Astrocyte (in vitro differentiated cells and primary cell): Measurements from ENCODE around the gene KCNG4.

Experiments used
- CTCF ChIP-seq: IDR thresholded peaks from 2 replicates; pipeline ENCODE4 v1.5.1; 2011; ENCODE audit warnings: low read depth, mild to moderate bottlenecking, inconsistent platforms, low read length, moderate library complexity; ENCODE audit not compliant: insufficient read depth
- EZH2 ChIP-seq: IDR thresholded peaks from 2 replicates; pipeline ENCODE4 v1.6.1; 2012; ENCODE audit warnings: mild to moderate bottlenecking, low read length, inconsistent platforms; ENCODE audit not compliant: insufficient read depth

GRCh38 chr16:84179612-84180320 is 60.0 kb downstream of the KCNG4 start:
- TF ChIP-seq CTCF (no peak), EZH2 (no peak)
